GM12878 (cell line): Measurements from ENCODE around the gene LSM14A. TPM values are rescaled to one million over a fixed set of nuclear protein-coding genes. Genes with fewer than 3 reads are reported as not detected.

ENCODE experiments used
- ATAC-seq: fragments of 200-7000 bp; cut with Tn5 transposase; 3 replicates; pipeline ENCODE4 v1.9.1; 2020; ENCODE audit warnings: mild to moderate bottlenecking, moderate library complexity
- BruUV-seq: library from RNA; stranded (reverse); fragments of 400-500 nt; replicated peaks from 2 replicates; lab custom pipeline; 2021; lab: Mats Ljungman, UMichigan
- CTCF ChIA-PET: fragments of 300-600 bp; sonication (Branson Sonifier 250); formaldehyde crosslinking; extraction: SDS; loops from one replicate; lab custom pipeline; 2021; ENCODE audit warnings: inconsistent platforms; lab: Yijun Ruan, JAX
- POLR2A ChIA-PET: fragments of 350-600 bp; formaldehyde crosslinking; extraction: SDS; loops from one replicate; lab custom pipeline; 2021; ENCODE audit warnings: inconsistent platforms; lab: Charles Lee
- RAD21 ChIA-PET: fragments of 300-600 bp; sonication (Branson Sonifier 250); formaldehyde crosslinking; loops from one replicate; lab custom pipeline; 2023; ENCODE audit warnings: antibody characterized with exemption; ENCODE audit not compliant: unreplicated experiment; lab: Charles Lee
- SMC1A ChIA-PET: fragments of 300-600 bp; sonication (Branson Sonifier 250); formaldehyde crosslinking; loops from one replicate; lab custom pipeline; 2023; ENCODE audit not compliant: unreplicated experiment, uncharacterized antibody; lab: Charles Lee
- DNase-seq: peaks from one replicate; pipeline ENCODE4 v3.0.0-alpha.2; 2011; ENCODE audit warnings: low read depth, low spot score
- FAIRE-seq: peaks from 3 replicates; lab custom pipeline; 2011; peaks lifted over from hg19 to GRCh38; lab: Jason Lieb, UNC
- H2AFZ ChIP-seq: 2 replicates; pipeline ENCODE4 v1.6.0; 2011; ENCODE audit warnings: low read depth, low read length, control low read depth; ENCODE audit not compliant: control insufficient read depth
- H3K27ac ChIP-seq: 2 replicates; pipeline ENCODE4 v1.5.1; 2011; ENCODE audit warnings: control low read depth; ENCODE audit not compliant: control insufficient read depth, insufficient read depth
- H3K27me3 ChIP-seq, 2 experiments: replicated peaks in 1 of 2; 2 replicates each; pipeline versions ENCODE4 v1.6.0 to v1.6.1; 2011; ENCODE audit warnings: low read length in 1 of 2; ENCODE audit not compliant: control insufficient read depth in 2 of 2, insufficient read depth in 2 of 2
- H3K36me3 ChIP-seq, 2 experiments: 2 replicates each; pipeline ENCODE4 v1.5.1; 2011; ENCODE audit warnings: low read length in 1 of 2; ENCODE audit not compliant: control insufficient read depth in 2 of 2, insufficient read depth in 2 of 2
- H3K4me1 ChIP-seq: 2 replicates; pipeline ENCODE4 v1.6.1; 2011; ENCODE audit warnings: mild to moderate bottlenecking, low read length, moderate library complexity, mixed read lengths; ENCODE audit not compliant: control insufficient read depth, insufficient read depth
- H3K4me2 ChIP-seq: 2 replicates; pipeline ENCODE4 v1.6.0; 2011; ENCODE audit warnings: control low read depth; ENCODE audit not compliant: control insufficient read depth, insufficient read depth
- H3K4me3 ChIP-seq: fragments of 200-600 bp; sonication (generic); 2 replicates; pipeline ENCODE4 v1.5.1; 2016
- H3K79me2 ChIP-seq: 2 replicates; pipeline ENCODE4 v1.6.0; 2011; ENCODE audit warnings: low read length; ENCODE audit not compliant: control insufficient read depth, insufficient read depth
- H3K9ac ChIP-seq: 2 replicates; pipeline ENCODE4 v1.8.0; 2011; ENCODE audit warnings: low read length, control low read depth, mixed read lengths; ENCODE audit not compliant: control insufficient read depth, insufficient read depth
- H3K9me3 ChIP-seq: replicated peaks from 3 replicates; pipeline ENCODE4 v1.5.1; 2011; ENCODE audit warnings: mild to moderate bottlenecking, low read length; ENCODE audit not compliant: control insufficient read depth, insufficient read depth
- H4K20me1 ChIP-seq: 2 replicates; pipeline ENCODE4 v1.6.0; 2011; ENCODE audit not compliant: control insufficient read depth, insufficient read depth
- NBN ChIP-seq: fragments of 450-650 bp; IDR thresholded peaks from 2 replicates; pipeline ENCODE4 v1.6.1; 2016
- NFIC ChIP-seq: IDR thresholded peaks from 2 replicates; pipeline ENCODE4 v1.6.1; 2012; ENCODE audit warnings: low read depth, mild to moderate bottlenecking, inconsistent platforms, low read length, moderate library complexity
- NFYA ChIP-seq: IDR thresholded peaks from 2 replicates; pipeline ENCODE4 v1.6.1; 2011; ENCODE audit warnings: low read depth, mild to moderate bottlenecking, low read length, improper control_type of control experiment, borderline replicate concordance
- RFX5 ChIP-seq: IDR thresholded peaks from 2 replicates; pipeline ENCODE4 v1.6.1; 2011; ENCODE audit warnings: low read depth, low read length, improper control_type of control experiment
- in situ Hi-C: fragments of 300-500 bp; cut with MboI; formaldehyde crosslinking; loops from 9 replicates; pipeline ENCODE4 v1.14.3; 2018; ENCODE audit warnings: mixed read lengths
- intact Hi-C: fragments of 100-400 bp; cut with micrococcal nuclease; formaldehyde crosslinking; loops from one replicate; pipeline ENCODE4 v1.14.2; 2022; ENCODE audit not compliant: unreplicated experiment
- polyA plus RNA-seq, 11 experiments: library from polyadenylated mRNA; depleted of rRNA in 4 of 11; unstranded in 6 of 11; stranded (reverse) in 5 of 11; fragments of >200 nt; fragmentation: Nextera tagmentation in 4 of 11; fragmentation: Illumina TruSeq in 1 of 11; extraction: Ambion mirVana in 4 of 11; extraction: Trizol in 1 of 11; gene quantifications; 1 replicate in 1 of 11; 2 replicates in 10 of 11; pipeline versions ENCODE4 v1.2.1 to v1.2.3, GENCODE V29; 2011 to 2016; ENCODE audit warnings: inconsistent platforms in 2 of 11, missing spikeins in 2 of 11, low read depth in 1 of 11
- total RNA-seq, 4 experiments: library from RNA; depleted of rRNA in 3 of 4; stranded (reverse); fragments of >200 nt in 3 of 4; fragmentation: Illumina TruSeq in 1 of 4; extraction: Trizol in 1 of 4; gene quantifications; 2 replicates each; pipeline versions ENCODE4 v1.2.1 to v1.2.3, GENCODE V29; 2013 to 2021
- TF ChIP-seq, protein P1 (sequence below): IDR thresholded peaks from 2 replicates; pipeline ENCODE4 v1.6.1; 2012; ENCODE audit warnings: mild to moderate bottlenecking, low read depth, low read length

LSM14A gene
- total and polyA plus RNA-seq, 10 of the 15 experiments (the other 5 are each of a cell fraction or from before 2014, with no cell fraction given) = 21.9 to 193 (median 89.4) TPM

DNA sequence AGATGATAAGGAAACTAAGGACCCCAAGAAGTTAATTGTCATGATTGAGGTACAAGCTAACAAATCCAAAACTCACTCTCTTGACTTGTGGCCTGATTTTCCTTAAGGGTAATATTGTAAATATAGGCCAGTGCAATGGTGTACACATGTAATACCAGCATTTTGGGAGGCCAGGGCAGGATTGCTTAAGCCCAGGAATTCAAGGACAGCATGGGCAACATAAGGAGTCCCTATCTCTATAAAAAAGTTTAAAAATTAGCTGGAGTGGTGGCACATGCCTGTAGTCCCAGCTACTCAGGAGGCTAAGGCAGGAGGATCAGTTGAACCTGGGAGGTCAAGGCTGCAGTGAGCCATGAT lies 53.3 kb downstream of the LSM14A start:
- no peaks in the 10 kb centered on the region for H4K20me1 ChIP-seq
- SMC1A ChIA-PET = interaction anchor here (1.4 kb wide), 1 partner anchor 16 kb away, joined by 3 read pairs; no protein-coding TSS in a partner anchor
- H3K27ac ChIP-seq = peak overlapping the region; percentile 47
- FAIRE-seq (no peak), DNase-seq (no peak), ATAC-seq (no peak; the same call in 2 of the 3 replicates)
- no TSS peak for BruUV-seq
- RAD21 ChIA-PET = interaction anchor here (0.8 to 1.2 kb wide), 3 partner anchors 9 to 111 kb away, joined by 3 to 5 read pairs (median 4); no protein-coding TSS in a partner anchor
- no peak overlapping the region for H2AFZ ChIP-seq
- no peaks in the 10 kb centered on the region for H3K27me3 ChIP-seq
- no peak overlapping the region for H3K4me2 ChIP-seq
- H3K9ac ChIP-seq = no peak overlapping the region
- POLR2A ChIA-PET = interaction anchor here (0.7 to 1.2 kb wide), 5 partner anchors 30 to 85 kb away, joined by 3 to 9 read pairs (median 3); no protein-coding TSS in a partner anchor
- peaks cover 18% of the 10 kb centered on the region for H3K4me1 ChIP-seq
- intact Hi-C loops (loop anchor here (10.0 kb wide), 1 partner anchor 101 kb away; no protein-coding TSS in a partner anchor), in situ Hi-C loops (no loop called here)
- H3K79me2 ChIP-seq = no peaks in the 10 kb centered on the region; the same call in none of the 2 replicates
- no peak overlapping the region for H3K4me3 ChIP-seq
- CTCF ChIA-PET = interaction anchor here (0.7 to 1.5 kb wide), 4 partner anchors 15 to 89 kb away, joined by 3 to 5 read pairs (median 3); no protein-coding TSS in a partner anchor
- no peaks in the 10 kb centered on the region for H3K9me3 ChIP-seq
- TF ChIP-seq, protein P1, sequence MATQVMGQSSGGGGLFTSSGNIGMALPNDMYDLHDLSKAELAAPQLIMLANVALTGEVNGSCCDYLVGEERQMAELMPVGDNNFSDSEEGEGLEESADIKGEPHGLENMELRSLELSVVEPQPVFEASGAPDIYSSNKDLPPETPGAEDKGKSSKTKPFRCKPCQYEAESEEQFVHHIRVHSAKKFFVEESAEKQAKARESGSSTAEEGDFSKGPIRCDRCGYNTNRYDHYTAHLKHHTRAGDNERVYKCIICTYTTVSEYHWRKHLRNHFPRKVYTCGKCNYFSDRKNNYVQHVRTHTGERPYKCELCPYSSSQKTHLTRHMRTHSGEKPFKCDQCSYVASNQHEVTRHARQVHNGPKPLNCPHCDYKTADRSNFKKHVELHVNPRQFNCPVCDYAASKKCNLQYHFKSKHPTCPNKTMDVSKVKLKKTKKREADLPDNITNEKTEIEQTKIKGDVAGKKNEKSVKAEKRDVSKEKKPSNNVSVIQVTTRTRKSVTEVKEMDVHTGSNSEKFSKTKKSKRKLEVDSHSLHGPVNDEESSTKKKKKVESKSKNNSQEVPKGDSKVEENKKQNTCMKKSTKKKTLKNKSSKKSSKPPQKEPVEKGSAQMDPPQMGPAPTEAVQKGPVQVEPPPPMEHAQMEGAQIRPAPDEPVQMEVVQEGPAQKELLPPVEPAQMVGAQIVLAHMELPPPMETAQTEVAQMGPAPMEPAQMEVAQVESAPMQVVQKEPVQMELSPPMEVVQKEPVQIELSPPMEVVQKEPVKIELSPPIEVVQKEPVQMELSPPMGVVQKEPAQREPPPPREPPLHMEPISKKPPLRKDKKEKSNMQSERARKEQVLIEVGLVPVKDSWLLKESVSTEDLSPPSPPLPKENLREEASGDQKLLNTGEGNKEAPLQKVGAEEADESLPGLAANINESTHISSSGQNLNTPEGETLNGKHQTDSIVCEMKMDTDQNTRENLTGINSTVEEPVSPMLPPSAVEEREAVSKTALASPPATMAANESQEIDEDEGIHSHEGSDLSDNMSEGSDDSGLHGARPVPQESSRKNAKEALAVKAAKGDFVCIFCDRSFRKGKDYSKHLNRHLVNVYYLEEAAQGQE = no peak
- TF ChIP-seq RFX5 (no peak), NFYA (no peak), NBN (no peak), NFIC (0 out of 2 replicates have a peak, but pooled peaks have one; percentile 19)
- H3K36me3 ChIP-seq = peaks cover 13 to 48% of the 10 kb centered on the region in 2 experiments
